K562 (cell line): ENCODE results near the gene KLHL22. TPM values are rescaled to one million over a fixed set of nuclear protein-coding genes. Genes with fewer than 3 reads are reported as not detected.

Experiments
- BCLAF1 ChIP-seq, 2 experiments: fragments of 450-650 bp in 1 of 2; IDR thresholded peaks; 2 replicates each; pipeline ENCODE4 v1.6.1; 2011 to 2017; ENCODE audit warnings: low read depth in 2 of 2, antibody characterized with exemption in 1 of 2, borderline replicate concordance in 1 of 2, low read length in 1 of 2, mild to moderate bottlenecking in 1 of 2, mixed read lengths in 1 of 2; ENCODE audit not compliant: control insufficient read depth in 1 of 2
- CEBPZ ChIP-seq: fragments of 150-350 bp; IDR thresholded peaks from 2 replicates; pipeline ENCODE4 v1.6.1; 2014; ENCODE audit warnings: low read depth, mild to moderate bottlenecking, low read length, borderline replicate concordance
- CSDE1 ChIP-seq, 2 experiments: fragments of 450-650 bp; IDR thresholded peaks; 2 replicates each; pipeline ENCODE4 v1.6.1; 2016; ENCODE audit warnings: mild to moderate bottlenecking in 1 of 2
- DLX4 ChIP-seq: fragments of 250-450 bp; sonication (Bioruptor Pico); IDR thresholded peaks from 2 replicates; pipeline ENCODE4 v1.6.1; 2021; ENCODE audit warnings: mild to moderate bottlenecking
- E2F4 ChIP-seq: sonication (generic); formaldehyde crosslinking; IDR thresholded peaks from 2 replicates; pipeline ENCODE4 v1.8.0; 2022; ENCODE audit warnings: mild to moderate bottlenecking, low read depth, missing genetic modification reagents
- FOXA1 ChIP-seq: fragments of 450-650 bp; IDR thresholded peaks from 2 replicates; pipeline ENCODE4 v1.6.1; 2016; ENCODE audit warnings: mild to moderate bottlenecking, borderline replicate concordance
- FOXO4 ChIP-seq: fragments of 450-650 bp; formaldehyde crosslinking; IDR thresholded peaks from 2 replicates; pipeline ENCODE4 v1.4.0; 2020; ENCODE audit warnings: mild to moderate bottlenecking, moderate library complexity
- KDM5B ChIP-seq: fragments of 200-600 bp; sonication (generic); IDR thresholded peaks from 2 replicates; pipeline ENCODE4 v1.6.1; 2012; ENCODE audit warnings: low read depth, mild to moderate bottlenecking, moderate library complexity, low read length, control low read depth, inconsistent platforms; ENCODE audit not compliant: insufficient replicate concordance
- STAT5B ChIP-seq: fragments of 250-450 bp; sonication (Bioruptor Pico); IDR thresholded peaks from 2 replicates; pipeline ENCODE4 v1.8.0; 2021; ENCODE audit warnings: mild to moderate bottlenecking, inconsistent platforms
- U2AF1 ChIP-seq: fragments of 200-400 bp; formaldehyde crosslinking; optimal IDR thresholded peaks from 2 replicates; pipeline ENCODE3; 2017; ENCODE audit warnings: mild to moderate bottlenecking, low read depth, low read length, moderate library complexity
- ZKSCAN3 ChIP-seq: fragments of 250-450 bp; sonication (Bioruptor Pico); IDR thresholded peaks from 2 replicates; pipeline ENCODE4 v1.4.0; 2020
- ZNF431 ChIP-seq: sonication (generic); formaldehyde crosslinking; IDR thresholded peaks from 2 replicates; pipeline ENCODE4 v1.8.0; 2022; ENCODE audit warnings: mild to moderate bottlenecking, missing genetic modification reagents
- ZNF780A ChIP-seq: fragments of 250-450 bp; sonication (Bioruptor Pico); IDR thresholded peaks from 2 replicates; pipeline ENCODE4 v1.5.0; 2021; ENCODE audit warnings: mild to moderate bottlenecking
- polyA plus RNA-seq, 8 experiments: library from polyadenylated mRNA; depleted of rRNA in 4 of 8; stranded (reverse) in 5 of 8; unstranded in 3 of 8; fragments of >200 nt; fragmentation: Nextera tagmentation in 2 of 8; fragmentation: Illumina TruSeq in 1 of 8; extraction: Ambion mirVana in 2 of 8; extraction: Trizol in 1 of 8; gene quantifications; 2 replicates each; pipeline versions ENCODE4 v1.2.1 to v1.2.3, GENCODE V29; 2011 to 2014; ENCODE audit warnings: inconsistent platforms in 1 of 8, missing spikeins in 1 of 8
- total RNA-seq, 7 experiments: library from RNA; depleted of rRNA in 6 of 7; stranded (reverse); fragments of >200 nt in 6 of 7; fragmentation: Illumina TruSeq in 2 of 7; extraction: Trizol in 2 of 7; gene quantifications; 2 replicates each; pipeline versions ENCODE4 v1.2.1 to v1.2.3, GENCODE V29; 2011 to 2021; ENCODE audit warnings: low replicate concordance in 1 of 7
- TF ChIP-seq, protein P1 (sequence below): sonication (generic); formaldehyde crosslinking; IDR thresholded peaks from 2 replicates; pipeline ENCODE4 v1.9.0; 2022; ENCODE audit warnings: mild to moderate bottlenecking, missing genetic modification reagents
- TF ChIP-seq, protein P2 (sequence below): fragments of 450-650 bp; formaldehyde crosslinking; IDR thresholded peaks from 2 replicates; pipeline ENCODE4 v1.4.0; 2020; ENCODE audit warnings: mild to moderate bottlenecking, mixed read lengths

KLHL22 gene
- total and polyA plus RNA-seq, 9 of the 15 experiments (the other 6 are each of a cell fraction or from before 2014, with no cell fraction given) = 1.3 to 25.6 (median 15.2) TPM

DNA sequence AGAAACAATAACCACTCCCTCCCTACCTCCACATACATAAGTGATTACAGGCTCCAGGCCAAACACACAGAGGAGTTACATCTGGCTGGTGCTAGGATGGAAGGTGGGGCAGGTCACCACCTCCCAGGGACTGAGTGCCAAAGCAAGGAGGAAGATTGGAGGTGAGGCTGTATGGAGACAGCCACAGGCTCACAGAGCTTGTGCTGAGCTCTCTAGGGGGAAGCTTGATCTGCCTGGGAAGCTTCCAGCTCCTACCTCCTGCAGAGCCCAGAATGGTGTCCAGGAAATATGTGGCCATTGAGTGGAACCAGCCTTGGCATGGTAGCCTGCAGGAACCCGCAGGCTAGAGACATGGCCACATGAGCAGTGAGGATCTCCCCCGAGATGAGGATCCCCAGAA is 8.2 kb upstream of the KLHL22 start (continued):
- TF ChIP-seq, protein P1, sequence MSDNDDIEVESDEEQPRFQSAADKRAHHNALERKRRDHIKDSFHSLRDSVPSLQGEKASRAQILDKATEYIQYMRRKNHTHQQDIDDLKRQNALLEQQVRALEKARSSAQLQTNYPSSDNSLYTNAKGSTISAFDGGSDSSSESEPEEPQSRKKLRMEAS = no peak
- TF ChIP-seq ZKSCAN3 (CRISPR knock-in tag) (no peak), STAT5B (CRISPR knock-in tag) (no peak), ZNF431 (CRISPR knock-in tag) (no peak), CSDE1 (IDR thresholded peaks at IDR 0.05) (no peak), CEBPZ (no peak), DLX4 (no peak), ZNF780A (CRISPR knock-in tag) (no peak), KDM5B (no peak), U2AF1 (no peak), E2F4 (CRISPR knock-in tag) (no peak), BCLAF1 (IDR thresholded peaks at IDR 0.05; ENCODE audit: borderline replicate concordance in 1 of 2, control insufficient read depth in 1 of 2, low read depth in 2 of 2, low read length in 1 of 2) (no peak), FOXA1 (no peak), FOXO4 (CRISPR knock-in tag) (0 out of 2 replicates have a peak, but pooled peaks have one; percentile 65)
- TF ChIP-seq, protein P2, sequence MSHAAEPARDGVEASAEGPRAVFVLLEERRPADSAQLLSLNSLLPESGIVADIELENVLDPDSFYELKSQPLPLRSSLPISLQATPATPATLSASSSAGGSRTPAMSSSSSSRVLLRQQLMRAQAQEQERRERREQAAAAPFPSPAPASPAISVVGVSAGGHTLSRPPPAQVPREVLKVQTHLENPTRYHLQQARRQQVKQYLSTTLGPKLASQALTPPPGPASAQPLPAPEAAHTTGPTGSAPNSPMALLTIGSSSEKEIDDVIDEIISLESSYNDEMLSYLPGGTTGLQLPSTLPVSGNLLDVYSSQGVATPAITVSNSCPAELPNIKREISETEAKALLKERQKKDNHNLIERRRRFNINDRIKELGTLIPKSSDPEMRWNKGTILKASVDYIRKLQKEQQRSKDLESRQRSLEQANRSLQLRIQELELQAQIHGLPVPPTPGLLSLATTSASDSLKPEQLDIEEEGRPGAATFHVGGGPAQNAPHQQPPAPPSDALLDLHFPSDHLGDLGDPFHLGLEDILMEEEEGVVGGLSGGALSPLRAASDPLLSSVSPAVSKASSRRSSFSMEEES = no peak
